ENCODE data around the gene SLC22A23.

GRCh38 chr6:3381233-3381921, 75.5 kb downstream of the SLC22A23 start:
- TF ChIP-seq CTCF (IDR thresholded peaks at IDR 0.05): no peak
- TF ChIP-seq POLR2AphosphoS5 (IDR thresholded peaks at IDR 0.05): no peak
- no peak for TF ChIP-seq POLR2A (IDR thresholded peaks at IDR 0.05)

Measured in stomach (tissue), 4 donors.